Measurements from ENCODE around the gene LETM1.

Gene LETM1

DNA sequence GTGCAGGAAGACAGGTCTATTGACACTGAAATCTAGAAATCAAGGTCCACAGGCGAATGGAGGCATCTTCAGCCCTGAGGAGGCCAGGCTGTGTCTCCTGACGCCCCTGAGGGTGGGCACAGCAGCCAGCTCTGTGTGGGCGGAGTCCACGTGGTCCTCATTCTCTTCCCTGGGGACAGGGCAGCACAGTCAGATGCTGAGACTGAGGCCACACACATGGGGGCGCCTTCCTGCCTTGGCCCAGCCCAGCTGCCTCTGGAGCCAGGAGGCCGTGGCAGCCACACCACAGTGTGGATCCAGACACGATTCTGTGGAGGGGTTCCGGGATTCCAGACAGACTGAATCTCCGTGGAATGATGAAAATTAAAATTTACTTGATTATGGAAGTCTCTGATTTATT, 42.0 kb downstream of the LETM1 start:
- H3K27ac ChIP-seq (replicated peaks; ENCODE audit: low read length): no peak overlapping the region
- no peak overlapping the region for H2AK5ac ChIP-seq (ENCODE audit: low read depth, low read length)
- H3K4ac ChIP-seq (ENCODE audit: low read length): no peak overlapping the region
- peaks cover 30 to 67% of the 10 kb centered on the region in 2 donors for H3K36me3 ChIP-seq (replicated peaks in 1 of 2; ENCODE audit: control insufficient read depth in 2 of 2, insufficient read depth in 2 of 2, low read length in 2 of 2)
- H2BK120ac ChIP-seq (ENCODE audit: low read depth, low read length): no peak overlapping the region
- no peaks in the 10 kb centered on the region for H3K9me3 ChIP-seq (replicated peaks in 1 of 2; ENCODE audit: control insufficient read depth in 2 of 2, insufficient read depth in 1 of 2, low read depth in 1 of 2, low read length in 2 of 2)
- H3K18ac ChIP-seq (ENCODE audit: low read length): no peak overlapping the region
- H2BK15ac ChIP-seq (ENCODE audit: low read length): no peak overlapping the region
- no peak overlapping the region for H4K91ac ChIP-seq (ENCODE audit: low read depth, low read length, poor library complexity)
- H3K79me1 ChIP-seq (ENCODE audit: low read depth, low read length): peaks cover 1% of the 10 kb centered on the region
- no peak for DNase-seq (ENCODE audit: low spot score)
- H4K8ac ChIP-seq (ENCODE audit: low read depth, low read length): no peak overlapping the region
- H2BK12ac ChIP-seq (ENCODE audit: low read length): no peak overlapping the region
- H2AFZ ChIP-seq (ENCODE audit: low read length): no peak overlapping the region
- no peak overlapping the region for H2BK5ac ChIP-seq (ENCODE audit: low read length)
- no peak overlapping the region for H3K4me3 ChIP-seq (ENCODE audit: low read length in 2 of 2)
- H3K27me3 ChIP-seq (ENCODE audit: control insufficient read depth in 3 of 3, insufficient read depth in 3 of 3, low read depth in 1 of 3, low read length in 3 of 3): no peaks in the 10 kb centered on the region
- H3K4me2 ChIP-seq (ENCODE audit: insufficient read depth, low read length, poor library complexity, severe bottlenecking): no peak overlapping the region
- H3K14ac ChIP-seq (ENCODE audit: low read length): no peak overlapping the region
- peak overlapping the region; percentile 60 for H3K9ac ChIP-seq (ENCODE audit: low read depth, low read length, poor library complexity)
- H3K23ac ChIP-seq (ENCODE audit: low read depth, low read length, poor library complexity): peak overlapping the region; percentile 80
- no CpG with 5 or more reads among the region's 9 CpGs for WGBS, 2 donors (ENCODE audit: extremely low coverage in 2 of 2, insufficient read length in 2 of 2, insufficient replicate concordance in 1 of 2)
- no peaks in the 10 kb centered on the region for H3K4me1 ChIP-seq (ENCODE audit: control insufficient read depth in 2 of 2, insufficient read depth in 1 of 2, low read depth in 1 of 2, low read length in 2 of 2)

DNA sequence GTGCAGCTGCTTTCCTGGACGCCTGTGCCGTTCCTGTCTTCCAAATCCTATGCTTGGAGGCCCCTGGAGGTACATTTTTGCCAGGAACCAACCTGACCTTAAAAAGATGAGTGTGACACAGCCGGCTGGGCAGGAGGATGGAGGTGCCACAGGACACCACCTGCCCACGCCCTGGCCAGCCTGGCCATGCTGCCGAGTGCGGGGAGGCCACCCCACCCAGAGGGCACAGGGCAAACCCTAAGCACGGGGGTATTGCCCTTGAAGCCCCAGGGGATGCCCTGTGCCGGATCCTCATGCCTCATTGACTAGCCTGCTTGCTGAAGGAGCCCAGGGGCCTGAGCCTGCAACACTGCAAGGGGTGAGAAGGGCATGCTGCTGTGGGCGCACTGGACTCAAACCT, 42.7 kb downstream of the LETM1 start:
- peaks cover 1% of the 10 kb centered on the region for H3K79me1 ChIP-seq (ENCODE audit: low read depth, low read length)
- H3K9ac ChIP-seq (ENCODE audit: low read depth, low read length, poor library complexity): no peak overlapping the region
- H3K36me3 ChIP-seq (replicated peaks in 1 of 2; ENCODE audit: control insufficient read depth in 2 of 2, insufficient read depth in 2 of 2, low read length in 2 of 2): peaks cover 30 to 63% of the 10 kb centered on the region in 2 donors
- H3K4me1 ChIP-seq (ENCODE audit: control insufficient read depth in 2 of 2, insufficient read depth in 1 of 2, low read depth in 1 of 2, low read length in 2 of 2): no peaks in the 10 kb centered on the region
- peak overlapping the region; percentile 11 for H3K18ac ChIP-seq (ENCODE audit: low read length)
- H3K27me3 ChIP-seq (ENCODE audit: control insufficient read depth in 3 of 3, insufficient read depth in 3 of 3, low read depth in 1 of 3, low read length in 3 of 3): no peaks in the 10 kb centered on the region
- H3K4me3 ChIP-seq (ENCODE audit: low read length in 2 of 2): no peak overlapping the region
- peak overlapping the region; percentile 38 for H3K14ac ChIP-seq (ENCODE audit: low read length)
- H3K23ac ChIP-seq (ENCODE audit: low read depth, low read length, poor library complexity): peak overlapping the region; percentile 31
- H3K9me3 ChIP-seq (replicated peaks in 1 of 2; ENCODE audit: control insufficient read depth in 2 of 2, insufficient read depth in 1 of 2, low read depth in 1 of 2, low read length in 2 of 2): no peaks in the 10 kb centered on the region
- H3K27ac ChIP-seq (replicated peaks; ENCODE audit: low read length): no peak overlapping the region
- H2BK5ac ChIP-seq (ENCODE audit: low read length): peak overlapping the region; percentile 24
- H4K91ac ChIP-seq (ENCODE audit: low read depth, low read length, poor library complexity): no peak overlapping the region
- no peak for DNase-seq (ENCODE audit: low spot score)
- H2BK12ac ChIP-seq (ENCODE audit: low read length): peak overlapping the region; percentile 16
- H3K4ac ChIP-seq (ENCODE audit: low read length): no peak overlapping the region
- no peak overlapping the region for H2BK120ac ChIP-seq (ENCODE audit: low read depth, low read length)
- no peak overlapping the region for H4K8ac ChIP-seq (ENCODE audit: low read depth, low read length)
- WGBS, 2 donors (ENCODE audit: extremely low coverage in 2 of 2, insufficient read length in 2 of 2, insufficient replicate concordance in 1 of 2): no CpG with 5 or more reads among the region's 9 CpGs
- peak overlapping the region; percentile 21 for H2AK5ac ChIP-seq (ENCODE audit: low read depth, low read length)
- no peak overlapping the region for H2BK15ac ChIP-seq (ENCODE audit: low read length)
- no peak overlapping the region for H3K4me2 ChIP-seq (ENCODE audit: insufficient read depth, low read length, poor library complexity, severe bottlenecking)
- H2AFZ ChIP-seq (ENCODE audit: low read length): no peak overlapping the region

DNA sequence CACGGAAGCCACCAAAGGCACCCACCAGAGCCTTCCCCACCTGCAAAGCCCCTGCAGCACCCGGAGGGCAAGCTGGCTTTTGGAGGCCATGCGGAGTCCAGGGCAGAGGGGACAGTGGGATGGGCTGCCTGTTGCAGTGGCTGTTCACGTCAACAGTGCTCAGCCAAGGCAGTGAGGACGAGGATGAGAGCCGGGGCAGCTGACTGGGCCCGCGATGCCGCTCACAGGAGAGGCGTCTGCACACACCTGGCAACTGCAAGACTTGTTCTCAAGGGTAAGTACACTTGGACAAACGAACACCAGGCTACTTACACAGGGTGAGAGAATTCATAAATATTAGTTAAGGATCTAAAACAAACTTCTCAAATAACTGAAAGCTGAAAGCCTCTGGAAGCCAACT, 43.2 kb downstream of the LETM1 start:
- no peak for DNase-seq (ENCODE audit: low spot score)
- Histone ChIP-seq H4K91ac (ENCODE audit: low read depth, low read length, poor library complexity) (no peak overlapping the region), H3K4me1 (ENCODE audit: control insufficient read depth in 2 of 2, insufficient read depth in 1 of 2, low read depth in 1 of 2, low read length in 2 of 2) (no peaks in the 10 kb centered on the region), H3K9me3 (replicated peaks in 1 of 2; ENCODE audit: control insufficient read depth in 2 of 2, insufficient read depth in 1 of 2, low read depth in 1 of 2, low read length in 2 of 2) (no peaks in the 10 kb centered on the region), H3K23ac (ENCODE audit: low read depth, low read length, poor library complexity) (no peak overlapping the region), H3K27me3 (ENCODE audit: control insufficient read depth in 3 of 3, insufficient read depth in 3 of 3, low read depth in 1 of 3, low read length in 3 of 3) (no peaks in the 10 kb centered on the region), H2AFZ (ENCODE audit: low read length) (no peak overlapping the region), H3K18ac (ENCODE audit: low read length) (peak overlapping the region; percentile 64), H2BK120ac (ENCODE audit: low read depth, low read length) (no peak overlapping the region), H3K9ac (ENCODE audit: low read depth, low read length, poor library complexity) (no peak overlapping the region), H3K27ac (replicated peaks; ENCODE audit: low read length) (no peak overlapping the region), H2AK5ac (ENCODE audit: low read depth, low read length) (no peak overlapping the region), H3K79me1 (ENCODE audit: low read depth, low read length) (peaks cover 1% of the 10 kb centered on the region), H4K8ac (ENCODE audit: low read depth, low read length) (no peak overlapping the region), H2BK15ac (ENCODE audit: low read length) (no peak overlapping the region), H3K36me3 (replicated peaks in 1 of 2; ENCODE audit: control insufficient read depth in 2 of 2, insufficient read depth in 2 of 2, low read length in 2 of 2) (peaks cover 27 to 58% of the 10 kb centered on the region in 2 donors), H3K4me2 (ENCODE audit: insufficient read depth, low read length, poor library complexity, severe bottlenecking) (no peak overlapping the region), H3K4ac (ENCODE audit: low read length) (no peak overlapping the region), H3K4me3 (ENCODE audit: low read length in 2 of 2) (no peak overlapping the region), H2BK12ac (ENCODE audit: low read length) (no peak overlapping the region), H3K14ac (ENCODE audit: low read length) (no peak overlapping the region), H2BK5ac (ENCODE audit: low read length) (no peak overlapping the region)
- WGBS, 2 donors (ENCODE audit: extremely low coverage in 2 of 2, insufficient read length in 2 of 2, insufficient replicate concordance in 1 of 2): no CpG with 5 or more reads among the region's 11 CpGs

DNA sequence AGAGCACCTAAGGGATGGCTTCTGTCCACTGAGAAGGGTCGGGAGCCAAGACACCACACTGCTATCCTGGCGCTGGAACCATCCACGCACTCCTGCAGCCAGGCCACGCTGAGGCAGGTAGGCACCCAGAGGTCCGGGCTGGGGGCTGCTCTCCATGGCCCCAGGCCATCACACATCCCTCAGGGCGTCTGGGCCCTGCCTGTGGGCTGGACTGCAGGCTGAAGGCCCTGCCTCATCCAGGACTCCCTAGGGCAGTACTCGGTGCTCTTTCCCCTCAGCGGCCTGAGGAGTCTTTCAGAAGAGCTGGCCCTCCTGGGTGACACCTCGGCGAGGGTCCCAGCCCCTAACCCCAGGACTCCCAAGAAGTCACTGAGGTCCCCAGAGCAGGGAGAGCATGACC, 45.2 kb downstream of the LETM1 start:
- Histone ChIP-seq H3K4me1 (ENCODE audit: control insufficient read depth in 2 of 2, insufficient read depth in 1 of 2, low read depth in 1 of 2, low read length in 2 of 2) (no peaks in the 10 kb centered on the region), H4K91ac (ENCODE audit: low read depth, low read length, poor library complexity) (no peak overlapping the region), H3K79me1 (ENCODE audit: low read depth, low read length) (peaks cover 1% of the 10 kb centered on the region), H3K4ac (ENCODE audit: low read length) (no peak overlapping the region), H3K4me2 (ENCODE audit: insufficient read depth, low read length, poor library complexity, severe bottlenecking) (no peak overlapping the region), H3K9ac (ENCODE audit: low read depth, low read length, poor library complexity) (peak overlapping the region; percentile 66), H3K18ac (ENCODE audit: low read length) (no peak overlapping the region), H4K8ac (ENCODE audit: low read depth, low read length) (no peak overlapping the region), H2AK5ac (ENCODE audit: low read depth, low read length) (peak overlapping the region; percentile 6), H2BK15ac (ENCODE audit: low read length) (no peak overlapping the region), H3K27ac (replicated peaks; ENCODE audit: low read length) (no peak overlapping the region), H2BK5ac (ENCODE audit: low read length) (no peak overlapping the region), H2AFZ (ENCODE audit: low read length) (no peak overlapping the region), H3K36me3 (replicated peaks in 1 of 2; ENCODE audit: control insufficient read depth in 2 of 2, insufficient read depth in 2 of 2, low read length in 2 of 2) (peaks cover 18 to 56% of the 10 kb centered on the region in 2 donors), H2BK120ac (ENCODE audit: low read depth, low read length) (no peak overlapping the region), H3K9me3 (replicated peaks in 1 of 2; ENCODE audit: control insufficient read depth in 2 of 2, insufficient read depth in 1 of 2, low read depth in 1 of 2, low read length in 2 of 2) (no peaks in the 10 kb centered on the region), H3K14ac (ENCODE audit: low read length) (no peak overlapping the region), H3K27me3 (ENCODE audit: control insufficient read depth in 3 of 3, insufficient read depth in 3 of 3, low read depth in 1 of 3, low read length in 3 of 3) (no peaks in the 10 kb centered on the region), H3K4me3 (ENCODE audit: low read length in 2 of 2) (no peak overlapping the region), H2BK12ac (ENCODE audit: low read length) (no peak overlapping the region), H3K23ac (ENCODE audit: low read depth, low read length, poor library complexity) (no peak overlapping the region)
- no peak for DNase-seq (ENCODE audit: low spot score)
- no CpG with 5 or more reads among the region's 10 CpGs for WGBS, 2 donors (ENCODE audit: extremely low coverage in 2 of 2, insufficient read length in 2 of 2, insufficient replicate concordance in 1 of 2)

All from neuronal stem cell (in vitro differentiated cells).